Chondrocyte (in vitro differentiated cells): ENCODE measurements around the gene HSDL2. TPM values are rescaled to one million over a fixed set of nuclear protein-coding genes. Genes with fewer than 3 reads are reported as not detected.
"Not testable (repeated sequence)": the region's sequence is repeated elsewhere in the genome, so short reads cannot be mapped to it uniquely, and the experiment has no call there.

Experiments used
- DNase-seq: peaks from one replicate; pipeline ENCODE4 v3.0.0; 2021; ENCODE audit warnings: mixed read lengths, low spot score
- H3K27ac Mint-ChIP-seq: one replicate; pipeline ENCODE4 v1.8.0; 2021; ENCODE audit warnings: mild to moderate bottlenecking, moderate library complexity, mixed read lengths; ENCODE audit not compliant: unreplicated experiment
- H3K27me3 Mint-ChIP-seq: 2 replicates; pipeline ENCODE4 v1.8.0; 2021; ENCODE audit warnings: low read depth, mixed read lengths
- H3K36me3 Mint-ChIP-seq: 2 replicates; pipeline ENCODE4 v1.8.0; 2021; ENCODE audit warnings: low read depth, mixed read lengths
- H3K4me1 Mint-ChIP-seq: 2 replicates; pipeline ENCODE4 v1.8.0; 2021; ENCODE audit warnings: low read depth, mild to moderate bottlenecking, mixed read lengths
- H3K4me3 Mint-ChIP-seq: one replicate; pipeline ENCODE4 v1.8.0; 2021; ENCODE audit warnings: mild to moderate bottlenecking, moderate library complexity, mixed read lengths; ENCODE audit not compliant: unreplicated experiment
- H3K9me3 Mint-ChIP-seq: 2 replicates; pipeline ENCODE4 v1.8.0; 2021; ENCODE audit warnings: low read depth, mixed read lengths
- total RNA-seq: library from RNA; stranded (reverse); gene quantifications from 3 replicates; pipeline ENCODE4 v1.2.1, GENCODE V29; 2021
- TF ChIP-seq, protein P1 (sequence below): fragments of 200-600 bp; sonication (generic); IDR thresholded peaks from 2 replicates; pipeline ENCODE4 v1.5.0; 2021; ENCODE audit warnings: antibody characterized with exemption, mild to moderate bottlenecking, moderate library complexity

The HSDL2 gene
- total RNA-seq, 1 donor from 2014 or later: 20.6 TPM

GRCh38 chr9:112364761-112365160, 15.1 kb upstream of the HSDL2 start:
- Mint-ChIP-seq H3K9me3 (peaks cover 13% of the 10 kb centered on the region), H3K27me3 (no peaks in the 10 kb centered on the region), H3K4me1 (peaks cover 12% of the 10 kb centered on the region), H3K36me3 (peaks cover 3% of the 10 kb centered on the region), H3K4me3 (no peak overlapping the region), H3K27ac (no peak overlapping the region)
- DNase-seq: no peak
- TF ChIP-seq, protein P1, sequence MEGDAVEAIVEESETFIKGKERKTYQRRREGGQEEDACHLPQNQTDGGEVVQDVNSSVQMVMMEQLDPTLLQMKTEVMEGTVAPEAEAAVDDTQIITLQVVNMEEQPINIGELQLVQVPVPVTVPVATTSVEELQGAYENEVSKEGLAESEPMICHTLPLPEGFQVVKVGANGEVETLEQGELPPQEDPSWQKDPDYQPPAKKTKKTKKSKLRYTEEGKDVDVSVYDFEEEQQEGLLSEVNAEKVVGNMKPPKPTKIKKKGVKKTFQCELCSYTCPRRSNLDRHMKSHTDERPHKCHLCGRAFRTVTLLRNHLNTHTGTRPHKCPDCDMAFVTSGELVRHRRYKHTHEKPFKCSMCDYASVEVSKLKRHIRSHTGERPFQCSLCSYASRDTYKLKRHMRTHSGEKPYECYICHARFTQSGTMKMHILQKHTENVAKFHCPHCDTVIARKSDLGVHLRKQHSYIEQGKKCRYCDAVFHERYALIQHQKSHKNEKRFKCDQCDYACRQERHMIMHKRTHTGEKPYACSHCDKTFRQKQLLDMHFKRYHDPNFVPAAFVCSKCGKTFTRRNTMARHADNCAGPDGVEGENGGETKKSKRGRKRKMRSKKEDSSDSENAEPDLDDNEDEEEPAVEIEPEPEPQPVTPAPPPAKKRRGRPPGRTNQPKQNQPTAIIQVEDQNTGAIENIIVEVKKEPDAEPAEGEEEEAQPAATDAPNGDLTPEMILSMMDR: no peak

GRCh38 chr9:112365257-112365656, 14.7 kb upstream of the HSDL2 start:
- DNase-seq, H3K27me3 Mint-ChIP-seq, H3K27ac Mint-ChIP-seq, H3K4me1 Mint-ChIP-seq, H3K36me3 Mint-ChIP-seq, H3K4me3 Mint-ChIP-seq: not testable (repeated sequence)
- peaks cover 13% of the 10 kb centered on the region for H3K9me3 Mint-ChIP-seq

DNA sequence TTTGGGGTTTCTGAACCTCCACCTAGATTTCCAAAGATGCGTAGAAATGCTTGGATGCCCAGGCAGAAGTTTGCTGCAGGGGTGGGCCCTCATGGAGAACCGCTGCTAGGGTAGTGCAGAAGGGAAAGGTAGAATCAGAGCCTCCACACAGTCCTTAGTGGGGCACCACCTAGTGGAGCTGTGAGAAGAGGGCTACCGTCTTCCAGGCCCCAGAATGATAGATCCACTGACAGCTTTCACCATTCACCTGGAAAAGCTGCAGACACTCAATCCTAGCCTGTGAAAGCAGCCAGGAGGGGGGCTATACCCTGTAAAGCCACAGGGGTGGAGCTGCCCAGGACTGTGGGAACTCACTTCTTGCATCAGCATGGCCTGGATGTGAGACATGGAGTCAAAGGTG, 13.3 kb upstream of the HSDL2 start:
- Mint-ChIP-seq H3K4me1 (peaks cover 2% of the 10 kb centered on the region), H3K9me3 (peaks cover 13% of the 10 kb centered on the region), H3K36me3 (peaks cover 3% of the 10 kb centered on the region), H3K27me3 (no peaks in the 10 kb centered on the region), H3K27ac (no peak overlapping the region), H3K4me3 (no peak overlapping the region)
- no peak for DNase-seq
- TF ChIP-seq, protein P1: peak; percentile 42

GRCh38 chr9:112367465-112367864, 12.4 kb upstream of the HSDL2 start:
- TF ChIP-seq, protein P1: no peak
- Mint-ChIP-seq H3K36me3 (peaks cover 3% of the 10 kb centered on the region), H3K4me3 (no peak overlapping the region), H3K27ac (no peak overlapping the region), H3K4me1 (no peaks in the 10 kb centered on the region), H3K9me3 (peaks cover 13% of the 10 kb centered on the region), H3K27me3 (no peaks in the 10 kb centered on the region)
- no peak for DNase-seq

- Mint-ChIP-seq H3K4me3 (no peak overlapping the region), H3K36me3 (peaks cover 3% of the 10 kb centered on the region), H3K27ac (no peak overlapping the region), H3K9me3 (peaks cover 13% of the 10 kb centered on the region), H3K27me3 (no peaks in the 10 kb centered on the region), H3K4me1 (no peaks in the 10 kb centered on the region)
- no peak for DNase-seq
- TF ChIP-seq, protein P1: no peak
Measured at GRCh38 chr9:112369817-112370216, 10.1 kb upstream of the HSDL2 start.

DNA sequence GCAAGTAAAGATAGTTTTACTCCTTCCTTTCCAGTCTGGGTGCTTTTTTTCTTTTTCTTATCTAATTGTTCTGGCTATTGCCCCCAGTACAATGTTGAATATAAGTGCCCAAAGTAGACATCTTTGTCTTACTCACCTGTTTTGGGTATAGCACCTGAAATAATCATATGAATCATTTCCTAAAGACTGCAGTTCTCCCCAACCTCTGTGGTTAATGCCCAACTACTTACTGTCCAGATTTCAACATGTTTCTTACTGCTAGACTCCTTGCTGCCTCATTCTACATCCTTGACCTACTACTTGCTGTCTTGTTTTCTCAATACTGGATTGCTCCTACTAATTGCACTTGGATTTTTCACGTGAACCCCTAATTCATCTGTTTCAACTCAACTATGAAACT, 8.8 kb upstream of the HSDL2 start:
- TF ChIP-seq, protein P1: no peak
- Mint-ChIP-seq H3K4me1 (no peaks in the 10 kb centered on the region), H3K9me3 (peaks cover 7% of the 10 kb centered on the region), H3K36me3 (peaks cover 1% of the 10 kb centered on the region), H3K4me3 (no peak overlapping the region), H3K27ac (no peak overlapping the region), H3K27me3 (no peaks in the 10 kb centered on the region)
- DNase-seq: no peak

DNA sequence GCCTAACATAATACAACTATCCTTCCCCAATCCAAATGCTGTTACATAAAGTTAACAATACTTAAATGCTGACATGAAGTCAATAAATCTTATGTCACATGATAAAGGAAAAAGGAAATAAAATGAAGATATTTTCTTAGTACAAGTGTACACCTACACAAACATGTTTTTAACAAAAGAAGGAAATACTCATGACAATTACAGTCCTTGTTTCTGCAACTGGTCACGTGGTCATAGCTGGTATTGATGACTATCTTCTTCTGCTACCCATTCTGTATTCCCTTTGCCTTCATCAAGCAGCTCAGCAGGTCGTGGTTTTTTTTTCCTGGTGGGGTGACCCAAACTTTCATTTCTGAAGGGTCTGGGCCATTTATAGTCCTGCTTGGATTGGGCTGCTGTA, 6.2 kb upstream of the HSDL2 start:
- H3K4me3 Mint-ChIP-seq, H3K27ac Mint-ChIP-seq, H3K27me3 Mint-ChIP-seq: not testable (repeated sequence)

GRCh38 chr9:112374232-112374631, 5.7 kb upstream of the HSDL2 start:
- H3K27ac Mint-ChIP-seq, H3K9me3 Mint-ChIP-seq: not testable (repeated sequence)
- peaks cover 22% of the 10 kb centered on the region for H3K4me1 Mint-ChIP-seq

More for the DNA sequence above, 6.2 kb upstream of the HSDL2 start:
- not testable (repeated sequence) for H3K9me3 Mint-ChIP-seq, H3K36me3 Mint-ChIP-seq, DNase-seq
- H3K4me1 Mint-ChIP-seq: peaks cover 17% of the 10 kb centered on the region

More at GRCh38 chr9:112374232-112374631, 5.7 kb upstream of the HSDL2 start:
- H3K36me3 Mint-ChIP-seq, H3K27me3 Mint-ChIP-seq, DNase-seq, H3K4me3 Mint-ChIP-seq: not testable (repeated sequence)
